D721Med (cell line): ENCODE data around the gene NPR3.

Source experiments
- DNase-seq: peaks from one replicate; pipeline ENCODE4 v3.0.0; 2011; ENCODE audit warnings: low spot score; ENCODE audit not compliant: insufficient read length
- FAIRE-seq: peaks from 2 replicates; lab custom pipeline; 2011; peaks lifted over from hg19 to GRCh38; lab: Jason Lieb, UNC
- CTCF ChIP-seq: IDR thresholded peaks from 2 replicates; pipeline ENCODE4 v1.5.1; 2012; ENCODE audit warnings: mild to moderate bottlenecking, control low read depth; ENCODE audit not compliant: insufficient read depth; ENCODE audit errors: missing control alignments

NPR3 gene

GRCh38 chr5:32679218-32679617 is 31.9 kb upstream of the NPR3 start:
- no peak for TF ChIP-seq CTCF
- FAIRE-seq (no peak), DNase-seq (no peak)

DNA sequence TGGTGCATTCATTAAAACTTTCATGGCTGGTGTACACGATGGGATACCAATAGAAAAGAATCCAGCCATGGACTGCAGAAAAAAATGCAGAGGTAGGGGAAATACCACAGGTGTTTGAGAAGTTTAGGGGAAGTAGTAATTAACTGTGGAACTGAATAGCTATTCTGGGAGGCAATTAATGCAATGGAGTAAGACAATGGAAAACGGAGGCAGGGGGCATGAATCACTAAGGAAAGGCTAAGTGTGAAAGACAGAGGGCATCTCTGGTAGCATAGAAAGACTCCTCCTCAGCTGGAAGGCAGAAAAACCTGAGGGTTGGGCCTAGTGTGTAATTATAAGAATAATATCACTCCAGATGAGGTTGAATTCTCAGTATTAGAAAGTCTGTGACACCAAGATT is 30.9 kb upstream of the NPR3 start:
- no peak for TF ChIP-seq CTCF
- no peak for FAIRE-seq

DNA sequence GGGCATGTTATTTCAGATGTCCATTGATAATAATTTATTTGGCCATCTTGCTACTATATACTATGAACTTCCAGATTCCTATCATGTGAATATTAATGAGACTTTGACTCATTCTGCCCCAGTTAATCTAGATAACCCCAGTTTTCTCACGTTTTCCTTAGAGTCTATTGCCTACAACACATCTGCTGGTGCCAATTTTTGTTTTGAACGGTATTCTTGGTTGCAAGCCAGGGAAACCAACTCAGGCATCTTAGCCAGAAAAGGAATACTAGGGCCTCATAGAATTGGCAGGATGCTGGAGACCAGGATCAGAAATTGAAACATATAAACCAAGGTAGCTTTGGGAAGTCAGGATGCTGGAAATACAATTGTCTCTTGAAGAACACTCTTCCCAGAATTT is 28.0 kb upstream of the NPR3 start:
- FAIRE-seq (no peak), DNase-seq (no peak)
- no peak for TF ChIP-seq CTCF

More for the DNA sequence above, 30.9 kb upstream of the NPR3 start:
- DNase-seq: no peak

DNA sequence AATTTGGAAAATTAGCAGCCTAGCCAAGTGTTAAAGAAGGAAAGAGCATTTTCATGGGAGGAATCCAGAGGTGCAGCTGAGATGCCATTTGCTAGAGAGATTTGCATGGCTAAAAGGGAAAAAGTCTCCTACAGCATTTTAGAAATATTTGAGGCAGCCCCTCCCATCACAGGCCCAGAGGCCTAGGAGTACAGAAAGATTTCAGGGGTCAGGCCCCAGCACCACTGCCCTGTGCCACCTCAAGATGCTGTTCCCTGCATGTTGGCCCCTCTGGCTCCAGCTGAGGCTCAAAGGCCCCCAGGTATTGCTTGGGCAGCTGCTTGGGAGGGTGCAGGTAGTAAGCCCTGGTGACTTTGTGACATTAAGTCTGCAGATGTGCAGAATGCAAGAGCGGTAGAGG is 26.9 kb upstream of the NPR3 start:
- no peak for TF ChIP-seq CTCF
- FAIRE-seq (no peak), DNase-seq (no peak)

DNA sequence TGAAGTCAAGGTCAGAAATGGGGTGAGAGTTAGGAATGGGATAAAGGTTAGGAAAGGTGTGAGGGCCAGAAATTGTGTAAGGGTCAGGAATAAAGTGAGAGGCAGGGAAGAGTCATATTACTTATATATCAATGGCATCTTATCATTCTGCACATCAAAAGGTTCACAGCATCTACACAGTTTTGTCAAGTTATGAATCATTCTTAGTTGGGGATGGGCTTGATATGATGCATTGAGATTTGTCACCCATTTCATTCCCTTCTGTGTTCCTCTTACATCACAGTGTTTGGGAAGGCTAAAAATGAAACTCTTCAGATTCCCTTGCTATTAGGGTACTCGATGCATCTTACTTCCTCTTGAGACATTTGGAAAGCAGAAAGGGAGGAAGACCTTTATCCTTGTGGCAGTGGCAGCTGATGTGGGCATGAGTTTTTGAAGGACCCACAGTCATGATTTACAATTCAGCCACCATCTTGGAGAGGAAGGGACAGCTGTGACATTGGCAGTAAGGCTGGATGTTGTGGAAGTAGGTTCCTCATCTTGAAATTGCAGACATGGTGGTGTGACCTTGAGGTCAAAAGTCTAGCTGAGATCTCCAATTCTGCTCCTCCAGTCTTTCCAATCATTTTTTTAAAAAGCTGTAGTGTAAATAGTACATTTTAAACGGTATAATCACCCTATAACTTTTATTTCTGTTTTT is 24.2 kb upstream of the NPR3 start:
- DNase-seq (no peak), FAIRE-seq (no peak)
- no peak for TF ChIP-seq CTCF

DNA sequence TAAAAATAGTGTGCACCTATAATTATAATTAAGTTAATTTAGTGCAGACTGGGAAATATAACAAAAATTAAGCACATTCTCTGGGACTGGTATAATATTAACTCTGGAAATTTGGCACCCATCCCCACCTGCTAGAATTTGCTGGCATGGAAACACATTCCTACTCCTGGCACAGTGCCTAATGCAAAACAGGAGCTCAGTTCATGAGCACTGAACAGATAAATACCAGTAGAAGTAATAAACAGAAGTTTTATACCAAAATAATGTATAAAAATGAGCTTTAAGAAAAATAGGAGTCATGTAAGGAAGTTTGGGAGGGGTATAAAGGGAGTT is 23.7 kb upstream of the NPR3 start:
- DNase-seq (no peak), FAIRE-seq (no peak)
- no peak for TF ChIP-seq CTCF

GRCh38 chr5:32690153-32690552 is 21.0 kb upstream of the NPR3 start:
- DNase-seq (no peak), FAIRE-seq (no peak)
- TF ChIP-seq CTCF: no peak
